ENCODE results near the gene SPSB2. TPM values are rescaled to one million over a fixed set of nuclear protein-coding genes. Genes with fewer than 3 reads are reported as not detected.

Gene SPSB2
- total RNA-seq, 4 donors from 2014 or later, result 6.8 to 14.7 (median 11.5) TPM

DNA sequence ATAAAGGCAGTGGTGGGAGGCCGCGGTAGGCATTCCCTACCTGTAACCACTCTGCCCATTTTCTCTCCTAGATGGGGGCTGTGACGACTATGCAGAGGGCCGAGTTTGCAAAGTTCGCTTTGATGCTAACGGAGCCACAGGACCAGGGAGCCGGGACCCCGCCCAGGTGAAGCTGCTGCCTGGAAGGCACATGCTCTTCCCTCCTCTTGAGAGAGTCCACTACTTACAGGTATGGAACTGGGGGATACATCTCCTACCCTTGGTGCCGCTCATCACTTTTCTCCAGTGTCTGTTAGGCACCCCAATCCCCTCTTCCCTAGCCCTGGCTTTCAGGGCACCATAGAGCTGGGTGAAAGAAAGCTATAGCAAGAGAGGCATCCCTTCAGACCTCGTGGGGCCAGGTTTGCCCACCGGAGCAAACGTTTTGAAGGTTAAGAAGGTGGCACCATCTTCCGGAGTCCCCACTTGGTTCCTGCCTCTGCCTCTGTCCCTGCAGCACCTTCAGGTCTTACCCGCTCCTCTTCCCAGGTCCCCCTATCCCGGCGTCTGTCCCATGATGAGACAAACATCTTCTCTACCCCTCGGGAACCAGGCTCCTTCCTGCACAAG, 46.9 kb downstream of the SPSB2 start:
- WGBS, 2 donors, result 73 to 81% methylated on average over 17 of the region's 17 CpGs

DNA sequence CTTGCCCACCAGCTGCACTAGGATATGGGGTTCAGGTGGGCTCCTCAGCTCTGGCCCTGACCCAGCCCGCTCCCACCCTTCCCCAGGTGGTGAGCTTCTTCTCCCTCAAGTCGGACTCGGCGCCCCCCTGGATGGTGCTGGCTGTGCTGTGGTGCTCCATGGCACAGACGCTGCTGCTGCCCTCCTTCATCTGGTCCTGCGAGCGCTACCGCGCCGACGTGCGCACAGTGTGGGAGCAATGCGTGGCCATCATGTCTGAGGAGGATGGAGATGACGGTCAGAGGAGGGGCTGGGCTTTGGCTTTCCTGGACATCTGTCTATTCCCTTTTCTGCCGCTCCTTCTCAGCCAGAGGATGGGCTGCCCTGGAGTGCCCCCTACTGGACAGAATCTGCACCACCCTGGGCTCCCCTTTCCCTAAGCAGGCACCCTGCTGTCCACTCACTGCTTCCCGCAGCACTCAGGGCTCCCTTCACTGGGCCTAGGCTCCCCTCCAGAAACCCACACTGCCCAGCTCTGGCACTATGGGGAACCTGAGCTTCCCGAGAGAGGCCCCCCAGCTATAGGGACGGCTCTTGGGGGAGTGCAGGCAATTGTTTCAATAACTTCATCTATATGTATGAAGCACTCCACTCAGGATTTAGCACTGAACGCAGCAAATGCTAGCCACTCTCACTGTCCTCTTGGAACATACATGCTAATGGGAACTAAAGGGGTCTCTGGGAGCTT, 47.5 kb downstream of the SPSB2 start:
- intact Hi-C loops (cut with DNase I; ENCODE audit: low total_unique reads), result loop anchor here (5.0 kb wide), 1 partner anchor 208 kb away; no protein-coding TSS in a partner anchor
- WGBS, 2 donors, result 5 to 7% methylated on average over 19 of the region's 19 CpGs
- no peak overlapping the region for H3K4me3 ChIP-seq (ENCODE audit: low read depth, poor library complexity, severe bottlenecking)
- TF ChIP-seq POLR2A (IDR thresholded peaks at IDR 0.05), result no peak
- TF ChIP-seq, protein P1, sequence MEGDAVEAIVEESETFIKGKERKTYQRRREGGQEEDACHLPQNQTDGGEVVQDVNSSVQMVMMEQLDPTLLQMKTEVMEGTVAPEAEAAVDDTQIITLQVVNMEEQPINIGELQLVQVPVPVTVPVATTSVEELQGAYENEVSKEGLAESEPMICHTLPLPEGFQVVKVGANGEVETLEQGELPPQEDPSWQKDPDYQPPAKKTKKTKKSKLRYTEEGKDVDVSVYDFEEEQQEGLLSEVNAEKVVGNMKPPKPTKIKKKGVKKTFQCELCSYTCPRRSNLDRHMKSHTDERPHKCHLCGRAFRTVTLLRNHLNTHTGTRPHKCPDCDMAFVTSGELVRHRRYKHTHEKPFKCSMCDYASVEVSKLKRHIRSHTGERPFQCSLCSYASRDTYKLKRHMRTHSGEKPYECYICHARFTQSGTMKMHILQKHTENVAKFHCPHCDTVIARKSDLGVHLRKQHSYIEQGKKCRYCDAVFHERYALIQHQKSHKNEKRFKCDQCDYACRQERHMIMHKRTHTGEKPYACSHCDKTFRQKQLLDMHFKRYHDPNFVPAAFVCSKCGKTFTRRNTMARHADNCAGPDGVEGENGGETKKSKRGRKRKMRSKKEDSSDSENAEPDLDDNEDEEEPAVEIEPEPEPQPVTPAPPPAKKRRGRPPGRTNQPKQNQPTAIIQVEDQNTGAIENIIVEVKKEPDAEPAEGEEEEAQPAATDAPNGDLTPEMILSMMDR (IDR thresholded peaks at IDR 0.05), result peak in 1 of 3 donors; percentile 75
- DNase-seq (ENCODE audit: low spot score in 2 of 2), result peak; percentile 80 to 97

More for the DNA sequence above, 46.9 kb downstream of the SPSB2 start:
- TF ChIP-seq, protein P1 (IDR thresholded peaks at IDR 0.05), result no peak
- no peak for TF ChIP-seq POLR2A (IDR thresholded peaks at IDR 0.05)
- peak in 1 of 2 donors; percentile 81 for DNase-seq (ENCODE audit: low spot score in 2 of 2)
- H3K4me3 ChIP-seq (ENCODE audit: low read depth, poor library complexity, severe bottlenecking), result no peak overlapping the region
- intact Hi-C loops (cut with DNase I; ENCODE audit: low total_unique reads), result loop anchor here (5.0 kb wide), 1 partner anchor 209 kb away; no protein-coding TSS in a partner anchor

DNA sequence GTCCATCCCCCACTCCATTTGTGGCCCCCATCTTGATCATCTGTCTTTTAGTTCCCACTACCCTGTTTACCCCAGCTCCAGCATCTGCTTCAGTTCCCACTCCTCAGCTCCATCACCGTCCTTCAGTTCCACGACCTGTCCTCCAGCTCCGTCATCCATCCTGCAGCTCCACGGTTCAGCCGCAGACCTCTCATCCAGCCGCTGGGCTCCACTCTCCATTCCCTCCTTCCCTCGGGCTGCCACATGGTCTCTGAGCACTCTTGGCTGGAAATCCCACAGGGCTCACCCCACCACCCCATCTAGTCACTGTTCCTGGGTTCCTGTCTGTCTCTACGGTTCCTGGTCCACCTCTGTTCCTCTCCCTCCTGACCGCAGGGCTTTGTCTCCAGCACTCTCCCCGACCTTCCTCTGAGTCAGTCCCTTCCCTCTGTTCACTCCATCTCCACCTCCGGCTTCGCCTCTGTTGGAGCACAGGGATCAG, 48.2 kb downstream of the SPSB2 start:
- intact Hi-C loops (cut with DNase I; ENCODE audit: low total_unique reads), result loop anchor here (5.0 kb wide), 1 partner anchor 208 kb away; no protein-coding TSS in a partner anchor
- TF ChIP-seq, protein P1 (IDR thresholded peaks at IDR 0.05), result no peak
- no peak for TF ChIP-seq POLR2A (IDR thresholded peaks at IDR 0.05)
- 40 to 48% methylated on average over 12 of the region's 12 CpGs for WGBS, 2 donors
- no peak for DNase-seq (ENCODE audit: low spot score in 2 of 2)
- H3K4me3 ChIP-seq (ENCODE audit: low read depth, poor library complexity, severe bottlenecking), result no peak overlapping the region

DNA sequence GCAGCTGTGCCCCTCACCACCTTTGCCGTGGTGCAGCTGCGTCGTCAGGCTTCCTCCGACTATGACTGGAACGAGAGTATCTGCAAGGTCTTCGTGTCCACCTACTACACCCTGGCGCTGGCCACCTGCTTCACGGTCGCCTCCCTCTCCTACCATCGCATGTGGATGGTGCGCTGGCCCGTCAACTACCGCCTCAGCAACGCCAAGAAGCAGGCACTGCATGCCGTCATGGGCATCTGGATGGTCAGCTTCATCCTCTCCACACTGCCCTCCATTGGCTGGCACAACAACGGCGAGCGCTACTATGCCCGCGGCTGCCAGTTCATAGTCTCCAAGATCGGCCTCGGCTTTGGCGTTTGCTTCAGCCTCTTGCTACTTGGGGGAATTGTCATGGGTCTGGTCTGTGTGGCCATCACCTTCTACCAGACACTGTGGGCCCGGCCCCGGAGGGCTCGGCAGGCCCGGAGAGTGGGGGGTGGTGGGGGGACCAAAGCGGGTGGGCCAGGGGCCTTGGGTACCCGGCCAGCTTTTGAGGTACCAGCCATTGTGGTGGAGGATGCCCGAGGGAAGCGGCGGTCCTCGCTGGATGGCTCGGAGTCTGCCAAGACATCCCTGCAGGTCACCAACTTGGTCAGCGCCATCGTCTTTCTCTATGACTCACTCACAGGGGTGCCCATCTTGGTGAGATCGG, 48.9 kb downstream of the SPSB2 start:
- no peak for TF ChIP-seq POLR2A (IDR thresholded peaks at IDR 0.05)
- TF ChIP-seq, protein P1 (IDR thresholded peaks at IDR 0.05), result no peak
- peak in 1 of 2 donors; percentile 81 for DNase-seq (ENCODE audit: low spot score in 2 of 2)
- intact Hi-C loops (cut with DNase I; ENCODE audit: low total_unique reads), result no loop called here
- 88 to 89% methylated on average over 37 of the region's 37 CpGs for WGBS, 2 donors
- H3K4me3 ChIP-seq (ENCODE audit: low read depth, poor library complexity, severe bottlenecking), result no peak overlapping the region

DNA sequence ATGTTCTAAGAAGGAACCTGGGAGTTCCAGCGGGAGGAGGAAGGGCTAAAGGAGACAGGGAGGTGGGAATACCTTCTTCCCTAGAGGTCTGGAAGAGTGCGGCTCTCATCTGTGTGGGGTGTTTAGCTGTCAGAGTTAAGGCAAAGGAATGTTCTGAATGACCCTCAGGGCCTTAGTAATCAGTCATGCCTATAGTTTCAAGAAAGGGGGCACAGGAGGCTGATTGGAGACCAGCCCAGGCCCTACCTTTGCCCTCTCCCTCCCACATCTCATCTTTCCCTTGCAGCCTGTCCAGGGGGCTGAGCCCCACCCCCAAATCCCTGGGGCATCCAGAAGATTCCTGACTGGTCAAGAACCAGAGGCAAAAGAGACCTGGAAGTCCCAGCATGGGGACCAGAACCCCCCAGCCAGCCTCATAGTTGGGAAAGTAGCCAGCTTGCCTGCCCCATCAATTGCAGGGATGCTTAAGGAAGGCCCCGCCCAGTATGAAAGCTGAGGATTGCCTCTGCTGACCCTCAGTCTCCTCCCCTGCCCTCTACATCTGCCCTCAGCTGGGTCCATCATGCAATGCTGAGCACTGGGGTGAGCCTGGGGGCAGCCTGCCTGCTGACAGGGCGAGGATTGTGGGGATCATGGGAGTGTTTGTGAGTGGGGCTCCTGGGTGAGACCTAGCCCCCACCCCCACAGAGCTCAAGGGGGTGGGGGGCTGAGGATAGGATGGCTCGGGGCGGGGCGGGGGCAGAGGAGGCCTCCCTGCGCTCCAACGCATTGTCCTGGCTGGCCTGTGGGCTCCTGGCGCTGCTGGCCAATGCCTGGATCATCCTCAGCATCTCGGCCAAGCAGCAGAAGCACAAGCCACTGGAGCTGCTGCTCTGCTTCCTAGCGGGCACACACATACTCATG, 49.7 kb downstream of the SPSB2 start:
- no peak for DNase-seq (ENCODE audit: low spot score in 2 of 2)
- 63 to 64% methylated on average over 4 to 9 of the region's 12 CpGs for WGBS, 2 donors
- intact Hi-C loops (cut with DNase I; ENCODE audit: low total_unique reads), result no loop called here
- TF ChIP-seq POLR2A (IDR thresholded peaks at IDR 0.05), result no peak
- TF ChIP-seq, protein P1 (IDR thresholded peaks at IDR 0.05), result no peak
- H3K4me3 ChIP-seq (ENCODE audit: low read depth, poor library complexity, severe bottlenecking), result no peak overlapping the region
